H1 (cell line): ENCODE data around the gene RNU7-1. TPM values are rescaled to one million over a fixed set of nuclear protein-coding genes. Genes with fewer than 3 reads are reported as not detected.

Source experiments
- CTCF ChIA-PET: fragments of 300-600 bp; sonication (Branson Sonifier 250); formaldehyde crosslinking; loops from one replicate; lab custom pipeline; 2021; ENCODE audit not compliant: partially characterized antibody; lab: Charles Lee
- POLR2A ChIA-PET: fragments of 300-600 bp; sonication (Branson Sonifier 250); formaldehyde crosslinking; loops from one replicate; lab custom pipeline; 2021; ENCODE audit warnings: inconsistent platforms; ENCODE audit not compliant: partially characterized antibody; lab: Charles Lee
- DNase-seq, 2 experiments: peaks; one replicate each; pipeline versions ENCODE4 v3.0.0 to v3.0.0-alpha.2; 2010 to 2022; ENCODE audit warnings: low spot score in 2 of 2, low read depth in 1 of 2, mixed read lengths in 1 of 2
- FAIRE-seq: peaks from 2 replicates; lab custom pipeline; 2011; peaks lifted over from hg19 to GRCh38; lab: Jason Lieb, UNC
- H2AFZ ChIP-seq: 2 replicates; pipeline ENCODE4 v1.8.1; 2012; ENCODE audit warnings: low read length, inconsistent platforms
- H2AK5ac ChIP-seq: 2 replicates; pipeline ENCODE4 v1.6.1; 2013; ENCODE audit warnings: low read depth, low read length
- H2BK120ac ChIP-seq: replicated peaks from 2 replicates; pipeline ENCODE3; 2013; ENCODE audit warnings: low read depth, low read length, inconsistent platforms
- H2BK12ac ChIP-seq: 2 replicates; pipeline ENCODE4 v1.6.1; 2013; ENCODE audit warnings: low read depth, low read length
- H2BK15ac ChIP-seq: 2 replicates; pipeline ENCODE4 v1.6.1; 2013; ENCODE audit warnings: low read length
- H2BK20ac ChIP-seq: 2 replicates; pipeline ENCODE4 v1.6.1; 2013; ENCODE audit warnings: low read length
- H2BK5ac ChIP-seq: 2 replicates; pipeline ENCODE4 v1.6.1; 2013; ENCODE audit warnings: low read depth, low read length
- H3K14ac ChIP-seq: 2 replicates; pipeline ENCODE4 v1.6.1; 2013; ENCODE audit warnings: inconsistent platforms; ENCODE audit not compliant: insufficient read length
- H3K18ac ChIP-seq: 2 replicates; pipeline ENCODE4 v1.6.1; 2013; ENCODE audit warnings: low read length; ENCODE audit errors: extremely low read depth
- H3K23ac ChIP-seq: 2 replicates; pipeline ENCODE4 v1.6.1; 2013; ENCODE audit warnings: inconsistent platforms; ENCODE audit not compliant: insufficient read length
- H3K23me2 ChIP-seq: 2 replicates; pipeline ENCODE4 v1.6.1; 2013; ENCODE audit warnings: low read depth, low read length
- H3K27ac ChIP-seq: 2 replicates; pipeline ENCODE4 v1.6.1; 2011; ENCODE audit warnings: low read depth, low read length, inconsistent platforms
- H3K27me3 ChIP-seq, 4 experiments: replicated peaks in 1 of 4; 1 replicate in 1 of 4; 2 replicates in 3 of 4; pipeline versions ENCODE4 v1.6.1 to v1.8.1; 2011 to 2013; ENCODE audit warnings: low read length in 3 of 4, mild to moderate bottlenecking in 3 of 4, inconsistent platforms in 2 of 4, mixed read lengths in 2 of 4, moderate library complexity in 1 of 4; ENCODE audit not compliant: control insufficient read depth in 3 of 4, insufficient read depth in 3 of 4; ENCODE audit errors: extremely low read depth in 1 of 4
- H3K36me3 ChIP-seq, 4 experiments: 2 replicates each; pipeline versions ENCODE4 v1.6.1 to v1.8.1; 2011 to 2013; ENCODE audit warnings: mild to moderate bottlenecking in 4 of 4, low read length in 3 of 4, moderate library complexity in 2 of 4, control low read depth in 1 of 4, inconsistent platforms in 1 of 4; ENCODE audit not compliant: insufficient read depth in 4 of 4, control insufficient read depth in 2 of 4
- H3K4ac ChIP-seq: replicated peaks from 2 replicates; pipeline ENCODE3; 2013; ENCODE audit warnings: low read length, low read depth, mixed read lengths, inconsistent platforms; ENCODE audit not compliant: insufficient read length
- H3K4me1 ChIP-seq, 4 experiments: replicated peaks in 1 of 4; 1 replicate in 1 of 4; 2 replicates in 3 of 4; pipeline versions ENCODE4 v1.6.1 to v1.8.1; 2011 to 2013; ENCODE audit warnings: low read length in 3 of 4, inconsistent platforms in 2 of 4, mixed read lengths in 1 of 4; ENCODE audit not compliant: insufficient read depth in 4 of 4, control insufficient read depth in 3 of 4
- H3K4me2 ChIP-seq, 2 experiments: 2 replicates each; pipeline versions ENCODE4 v1.6.1 to v1.8.1; 2011 to 2013; ENCODE audit warnings: low read depth in 2 of 2, low read length in 2 of 2, control low read depth in 1 of 2, inconsistent platforms in 1 of 2, mild to moderate bottlenecking in 1 of 2; ENCODE audit not compliant: insufficient read depth in 1 of 2
- H3K4me3 ChIP-seq, 4 experiments: fragments of 200-600, 300-600 bp in 1 of 4; sonication (generic), shearing (Covaris generic), sonication (Bioruptor Twin) in 1 of 4; 2 replicates each; pipeline versions ENCODE4 v1.5.1 to v1.8.1; 2011 to 2016; ENCODE audit warnings: low read length in 4 of 4, low read depth in 3 of 4, control low read depth in 2 of 4, inconsistent platforms in 2 of 4, mild to moderate bottlenecking in 2 of 4, mixed read lengths in 1 of 4, moderate library complexity in 1 of 4; ENCODE audit not compliant: insufficient read depth in 2 of 4; ENCODE audit errors: extremely low read depth in 1 of 4
- H3K56ac ChIP-seq: replicated peaks from 2 replicates; pipeline ENCODE3; 2013; ENCODE audit warnings: low read depth, mild to moderate bottlenecking, mixed read lengths, low read length, inconsistent platforms; ENCODE audit not compliant: insufficient read length
- H3K79me1 ChIP-seq: 2 replicates; pipeline ENCODE4 v1.6.1; 2013; ENCODE audit warnings: low read depth, low read length, control low read depth
- H3K79me2 ChIP-seq, 2 experiments: 2 replicates each; pipeline versions ENCODE4 v1.6.1 to v1.8.1; 2012 to 2013; ENCODE audit warnings: low read length in 2 of 2, mild to moderate bottlenecking in 2 of 2, inconsistent platforms in 1 of 2; ENCODE audit not compliant: insufficient read depth in 2 of 2, control insufficient read depth in 1 of 2
- H3K9ac ChIP-seq, 4 experiments: replicated peaks in 1 of 4; 1 replicate in 1 of 4; 2 replicates in 3 of 4; pipeline versions ENCODE4 v1.6.1 to v1.8.1; 2011 to 2013; ENCODE audit warnings: low read depth in 3 of 4, low read length in 3 of 4, control low read depth in 2 of 4, mild to moderate bottlenecking in 2 of 4, moderate library complexity in 2 of 4, inconsistent platforms in 1 of 4; ENCODE audit errors: extremely low read depth in 1 of 4
- H3K9me3 ChIP-seq, 2 experiments: 2 replicates each; pipeline versions ENCODE4 v1.6.1 to v1.8.1; 2012 to 2013; ENCODE audit warnings: mild to moderate bottlenecking in 2 of 2, moderate library complexity in 2 of 2, control low read depth in 1 of 2, inconsistent platforms in 1 of 2, low read depth in 1 of 2, low read length in 1 of 2, mixed read lengths in 1 of 2; ENCODE audit not compliant: insufficient read depth in 2 of 2
- H4K20me1 ChIP-seq, 2 experiments: replicated peaks in 1 of 2; 2 replicates each; pipeline versions ENCODE3 to v1.8.1; 2011 to 2013; ENCODE audit warnings: inconsistent platforms in 2 of 2, low read length in 2 of 2, mild to moderate bottlenecking in 1 of 2; ENCODE audit not compliant: insufficient read depth in 2 of 2, control insufficient read depth in 1 of 2
- H4K5ac ChIP-seq: 2 replicates; pipeline ENCODE4 v1.6.1; 2013; ENCODE audit warnings: low read length, low read depth, mixed read lengths, inconsistent platforms; ENCODE audit not compliant: insufficient read length
- H4K8ac ChIP-seq: 2 replicates; pipeline ENCODE4 v1.8.0; 2013; ENCODE audit warnings: mild to moderate bottlenecking, moderate library complexity, low read length, inconsistent platforms; ENCODE audit not compliant: insufficient read depth; ENCODE audit errors: extremely low read depth
- H4K91ac ChIP-seq: replicated peaks from 2 replicates; pipeline ENCODE3; 2013; ENCODE audit warnings: low read length, mixed read lengths, inconsistent platforms; ENCODE audit not compliant: insufficient read length
- CBX5 ChIP-seq: fragments of 300-800, 300-1000 bp; sonication (generic); IDR thresholded peaks from 2 replicates; pipeline ENCODE4 v1.7.1; 2016; ENCODE audit warnings: antibody characterized with exemption, low read length, low read depth
- CREB1 ChIP-seq: IDR thresholded peaks from 2 replicates; pipeline ENCODE4 v1.6.1; 2012; ENCODE audit warnings: inconsistent platforms
- HDAC2 ChIP-seq, 2 experiments: fragments of 300-600 bp in 1 of 2; sonication (generic) in 1 of 2; IDR thresholded peaks; 2 replicates each; pipeline ENCODE4 v1.6.1; 2011 to 2012; ENCODE audit warnings: low read depth in 2 of 2, low read length in 2 of 2, mild to moderate bottlenecking in 2 of 2, moderate library complexity in 2 of 2, borderline replicate concordance in 1 of 2, inconsistent platforms in 1 of 2
- JUND ChIP-seq: IDR thresholded peaks from 2 replicates; pipeline ENCODE4 v1.6.1; 2011; ENCODE audit warnings: mild to moderate bottlenecking, improper control_type of control experiment, low read length
- KDM5A ChIP-seq: fragments of 200-600 bp; IDR thresholded peaks from 2 replicates; pipeline ENCODE4 v1.7.1; 2012; ENCODE audit warnings: mild to moderate bottlenecking, low read length, inconsistent platforms, mixed read lengths
- POU5F1 ChIP-seq: IDR thresholded peaks from 2 replicates; pipeline ENCODE4 v1.6.1; 2011; ENCODE audit warnings: low read depth, mild to moderate bottlenecking, low read length, moderate library complexity
- RAD21 ChIP-seq, 2 experiments: IDR thresholded peaks in 1 of 2; conservative IDR thresholded peaks in 1 of 2; 2 replicates each; pipeline ENCODE4 v1.6.1; 2011; ENCODE audit warnings: low read depth in 2 of 2, low read length in 2 of 2, improper control_type of control experiment in 1 of 2, inconsistent platforms in 1 of 2, mild to moderate bottlenecking in 1 of 2, moderate library complexity in 1 of 2
- RNF2 ChIP-seq: fragments of 200-900, 300-1000 bp; sonication (generic); IDR thresholded peaks from 2 replicates; pipeline ENCODE4 v1.7.1; 2016; ENCODE audit warnings: borderline replicate concordance, low read depth, mild to moderate bottlenecking, antibody characterized with exemption, low read length; ENCODE audit not compliant: poor library complexity, severe bottlenecking; ENCODE audit errors: missing control alignments
- WGBS, 2 experiments: shearing (Covaris generic) in 1 of 2; methylation state at CpG; one replicate each; pipeline versions ENCODE4 v1.1.6 to v1.1.7; 2013 to 2015; ENCODE audit warnings: low lambda C conversion rate in 2 of 2, mixed read lengths in 2 of 2, inconsistent platforms in 1 of 2, low coverage in 1 of 2, missing lambda C conversion rate in 1 of 2; ENCODE audit not compliant: insufficient replicate concordance in 2 of 2, insufficient coverage in 1 of 2, insufficient read length in 1 of 2; ENCODE audit errors: extremely low coverage in 1 of 2, missing lambda C conversion rate in 1 of 2; 5-methylcytosine and 5-hydroxymethylcytosine counted together
- polyA plus RNA-seq, 7 experiments: library from polyadenylated mRNA; depleted of rRNA in 3 of 7; stranded (reverse) in 5 of 7; unstranded in 2 of 7; fragments of >200 nt in 5 of 7; fragments of 200-250 nt in 2 of 7; gene quantifications; 1 replicate in 5 of 7; 2 replicates in 1 of 7; 4 replicates in 1 of 7; pipeline versions ENCODE4 v1.2.1 to v1.2.3, GENCODE V29; 2011 to 2013; ENCODE audit warnings: missing spikeins in 2 of 7, mixed read lengths in 2 of 7
- total RNA-seq: library from RNA; stranded (reverse); fragmentation: NEBNext Ultra II Directional; extraction: Animal tissue kit (Norgen Biotek cat#: 25700); gene quantifications from 2 replicates; pipeline ENCODE4 v1.2.1, GENCODE V29; 2021

Gene RNU7-1
- total and polyA plus RNA-seq, 2 of the 8 experiments (the other 6 are each of a cell fraction or from before 2014, with no cell fraction given) = not detected

- H4K8ac ChIP-seq = 0 out of 2 replicates have a peak overlapping the region, but pooled peaks have one; percentile 14
- no peak for TF ChIP-seq CREB1
- TF ChIP-seq RAD21 (IDR thresholded peaks at IDR 0.05 in 1 of 2, conservative IDR thresholded peaks at IDR 0.05 in 1 of 2; ENCODE audit: low read depth in 2 of 2, low read length in 2 of 2) = no peak
- TF ChIP-seq RNF2 = no peak
- TF ChIP-seq HDAC2 (IDR thresholded peaks at IDR 0.05; ENCODE audit: borderline replicate concordance in 1 of 2, low read depth in 2 of 2, low read length in 2 of 2) = no peak
- no peak for TF ChIP-seq CBX5
- no peak for TF ChIP-seq KDM5A
- TF ChIP-seq JUND = no peak
- TF ChIP-seq POU5F1 = no peak
- no peak overlapping the region for H4K91ac ChIP-seq
- H3K27me3 ChIP-seq = no peaks in the 10 kb centered on the region
- no peak overlapping the region for H4K5ac ChIP-seq
- no peak overlapping the region for H2BK20ac ChIP-seq
- H2BK120ac ChIP-seq = no peak overlapping the region
- H2BK12ac ChIP-seq = 0 out of 2 replicates have a peak overlapping the region, but pooled peaks have one; percentile 17
- H3K9ac ChIP-seq = no peak overlapping the region
- peaks cover 5% of the 10 kb centered on the region for H3K79me1 ChIP-seq
- H3K56ac ChIP-seq = no peak overlapping the region
- no peak overlapping the region for H3K23ac ChIP-seq
- H3K4me2 ChIP-seq = no peak overlapping the region
- DNase-seq (no peak), FAIRE-seq (no peak)
- no peak overlapping the region for H3K14ac ChIP-seq
- H3K36me3 ChIP-seq = no peaks in the 10 kb centered on the region
- H4K20me1 ChIP-seq = no peaks in the 10 kb centered on the region
- H3K79me2 ChIP-seq = no peaks in the 10 kb centered on the region; a peak in 1 of 4 replicates
- H2BK15ac ChIP-seq = no peak overlapping the region
- H3K4me3 ChIP-seq = no peak overlapping the region
- H3K4ac ChIP-seq = no peak overlapping the region
- H2AFZ ChIP-seq = no peak overlapping the region
- H3K27ac ChIP-seq = no peak overlapping the region
- H3K23me2 ChIP-seq = peaks cover 4% of the 10 kb centered on the region
- H3K9me3 ChIP-seq = no peaks in the 10 kb centered on the region
- CTCF ChIA-PET = interaction anchor here (0.8 to 2.9 kb wide), 8 partner anchors 10 to 189 kb away, joined by 3 to 35 read pairs (median 4); no protein-coding TSS in a partner anchor
- POLR2A ChIA-PET = interaction anchor here (2.2 to 44.0 kb wide), 5 partner anchors 9 to 82 kb away, joined by 8 to 1596 read pairs (median 21); partner anchors contain the start of genes ATN1, C12orf57, EMG1 and ENO2
- H2BK5ac ChIP-seq = peak overlapping the region; percentile 52; the same call in 1 of the 2 replicates
- H3K18ac ChIP-seq = no peak overlapping the region
- no peak overlapping the region for H2AK5ac ChIP-seq
- peaks cover 0 to 18% (median 10%) of the 10 kb centered on the region in 4 experiments; a peak in 6 of 7 replicates for H3K4me1 ChIP-seq
- WGBS, 2 experiments = 87% methylated on average over 20 of the region's 20 CpGs; no CpG with 5 or more reads in 1 of the 2 experiments
Observed at GRCh38 chr12:6951551-6952120, 8.0 kb downstream of the RNU7-1 start.
